Esophagus muscularis mucosa (tissue), 4 donors: ENCODE measurements around the gene BBOX1. TPM values are rescaled to one million over a fixed set of nuclear protein-coding genes. Genes with fewer than 3 reads are reported as not detected.
A peak's percentile ranks its signal among the peaks of the same experiment; 100 is the strongest.

Experiments
- DNase-seq: peaks from one replicate; pipeline ENCODE4 v3.0.0-alpha.2; 2017; ENCODE audit errors: extremely low spot score
- H3K27ac ChIP-seq, 4 donors: fragments of 200-600 bp; sonication (generic); replicated peaks in 1 of 4; 1 replicate in 3 of 4; 2 replicates in 1 of 4; pipeline ENCODE4 v1.5.1; 2016 to 2019; ENCODE audit warnings: mild to moderate bottlenecking in 1 of 4
- H3K27me3 ChIP-seq, 4 donors: fragments of 200-600 bp; sonication (generic); one replicate each; pipeline versions ENCODE4 v1.5.1 to v1.6.0; 2016 to 2019
- H3K36me3 ChIP-seq, 4 donors: fragments of 200-600 bp; sonication (generic); one replicate each; pipeline ENCODE4 v1.5.1; 2016 to 2019
- H3K4me1 ChIP-seq, 4 donors: fragments of 200-600 bp; sonication (generic); one replicate each; pipeline ENCODE4 v1.5.1; 2016 to 2019
- H3K4me3 ChIP-seq, 4 donors: fragments of 200-600 bp; sonication (generic); 1 replicate in 2 of 4; 2 replicates in 2 of 4; pipeline ENCODE4 v1.5.1; 2016 to 2019; ENCODE audit warnings: mild to moderate bottlenecking in 4 of 4, moderate library complexity in 1 of 4
- H3K9me3 ChIP-seq, 4 donors: fragments of 200-600 bp; sonication (generic); 1 replicate in 3 of 4; 2 replicates in 1 of 4; pipeline ENCODE4 v1.5.1; 2016 to 2019
- CTCF ChIP-seq, 3 experiments: fragments of 200-600 bp in 2 of 3; fragments of 450-650 bp in 1 of 3; sonication (generic) in 2 of 3; IDR thresholded peaks; one replicate each; pipeline ENCODE4 v1.5.1; 2017 to 2019; ENCODE audit warnings: antibody characterized with exemption in 3 of 3, mild to moderate bottlenecking in 2 of 3, moderate library complexity in 1 of 3
- EP300 ChIP-seq: sonication (generic); formaldehyde crosslinking; IDR thresholded peaks from one replicate; pipeline ENCODE4 v1.6.1; 2017; ENCODE audit warnings: antibody characterized with exemption
- POLR2A ChIP-seq: fragments of 450-650 bp; IDR thresholded peaks from one replicate; pipeline ENCODE4 v1.6.1; 2017; ENCODE audit warnings: antibody characterized with exemption, moderate library complexity, mild to moderate bottlenecking, low read depth
- POLR2AphosphoS5 ChIP-seq, 2 donors: sonication (generic); formaldehyde crosslinking; IDR thresholded peaks; one replicate each; pipeline ENCODE4 v1.6.1; 2017; ENCODE audit warnings: antibody characterized with exemption in 2 of 2
- WGBS: methylation state at CpG from one replicate; pipeline ENCODE4 v1.1.5; 2018; 5-methylcytosine and 5-hydroxymethylcytosine counted together
- intact Hi-C: fragments of 100-400 bp; cut with DNase I; formaldehyde crosslinking; loops from one replicate; pipeline ENCODE4 v1.15.1; 2023
- total RNA-seq, 4 donors: library from RNA; depleted of rRNA; stranded (reverse); fragments of >200 nt; gene quantifications; one replicate each; pipeline versions ENCODE4 v1.1.0 to v1.2.1, GENCODE V29; 2016

Gene BBOX1
- total RNA-seq, 4 donors from 2014 or later: 0.50 TPM; not detected in 3

GRCh38 chr11:27013781-27014361 is 26.7 kb upstream of the BBOX1 start:
- DNase-seq: no peak
- Histone ChIP-seq H3K36me3 (no peaks in the 10 kb centered on the region), H3K27me3 (no peaks in the 10 kb centered on the region), H3K4me3 (no peak overlapping the region), H3K27ac (peak overlapping the region in 3 of 4 donors; percentile 12 to 53 (median 44)), H3K9me3 (no peaks in the 10 kb centered on the region), H3K4me1 (peaks cover 0 to 32% (median 29%) of the 10 kb centered on the region in 4 donors)
- intact Hi-C loops: no loop called here
- WGBS: 38% methylated on average over 4 of the region's 4 CpGs
- TF ChIP-seq EP300 (no peak), CTCF (IDR thresholded peaks at IDR 0.05) (no peak), POLR2A (no peak), POLR2AphosphoS5 (IDR thresholded peaks at IDR 0.05) (no peak)

- TF ChIP-seq EP300 (no peak), POLR2A (no peak), CTCF (IDR thresholded peaks at IDR 0.05) (no peak), POLR2AphosphoS5 (IDR thresholded peaks at IDR 0.05) (no peak)
- H3K4me3 ChIP-seq: no peak overlapping the region
- H3K9me3 ChIP-seq: no peaks in the 10 kb centered on the region
- H3K36me3 ChIP-seq: no peaks in the 10 kb centered on the region
- intact Hi-C loops: no loop called here
- H3K27ac ChIP-seq: no peak overlapping the region
- H3K27me3 ChIP-seq: no peaks in the 10 kb centered on the region
- DNase-seq: no peak
- H3K4me1 ChIP-seq: peaks cover 0 to 4% (median 3%) of the 10 kb centered on the region in 4 donors
Observed at GRCh38 chr11:27018902-27019529, 21.6 kb upstream of the BBOX1 start.

- Histone ChIP-seq H3K9me3 (no peaks in the 10 kb centered on the region), H3K4me1 (no peaks in the 10 kb centered on the region), H3K4me3 (no peak overlapping the region), H3K36me3 (no peaks in the 10 kb centered on the region), H3K27ac (no peak overlapping the region), H3K27me3 (no peaks in the 10 kb centered on the region)
- no peak for DNase-seq
- WGBS: 64% methylated on average over 2 of the region's 2 CpGs
- intact Hi-C loops: no loop called here
- TF ChIP-seq EP300 (no peak), CTCF (IDR thresholded peaks at IDR 0.05) (no peak), POLR2AphosphoS5 (IDR thresholded peaks at IDR 0.05) (no peak), POLR2A (no peak)
Observed at GRCh38 chr11:27020751-27021150, 19.9 kb upstream of the BBOX1 start.

GRCh38 chr11:27022659-27023251 is 17.9 kb upstream of the BBOX1 start:
- Histone ChIP-seq H3K4me1 (no peaks in the 10 kb centered on the region), H3K27me3 (no peaks in the 10 kb centered on the region), H3K27ac (no peak overlapping the region), H3K9me3 (no peaks in the 10 kb centered on the region), H3K4me3 (no peak overlapping the region), H3K36me3 (no peaks in the 10 kb centered on the region)
- intact Hi-C loops: no loop called here
- no peak for DNase-seq
- TF ChIP-seq CTCF (IDR thresholded peaks at IDR 0.05) (no peak), POLR2AphosphoS5 (IDR thresholded peaks at IDR 0.05) (no peak), EP300 (no peak), POLR2A (no peak)
- WGBS: 59% methylated on average over 1 of the region's 1 CpG
